Measurements from ENCODE around the gene STK33.

GRCh38 chr11:8541448-8541847 lies 52.6 kb downstream of the STK33 start:
- TF ChIP-seq EZH2 (optimal IDR thresholded peaks at IDR 0.05; ENCODE audit: low read depth, low read length) (no peak), EZH2phosphoT487 (IDR thresholded peaks at IDR 0.05; ENCODE audit: low read length) (no peak)
